K562 (cell line): ENCODE results near the gene CEP72. TPM values are rescaled to one million over a fixed set of nuclear protein-coding genes. Genes with fewer than 3 reads are reported as not detected.

ENCODE experiments used
- ATAC-seq: fragments of 200-7000 bp; cut with Tn5 transposase; 3 replicates; pipeline ENCODE4 v1.9.1; 2020; ENCODE audit warnings: moderate library complexity
- BruUV-seq: library from RNA; stranded (reverse); fragments of 400-500 nt; replicated peaks from 2 replicates; lab custom pipeline; 2021; lab: Mats Ljungman, UMichigan
- CTCF ChIA-PET: fragments of 300-600 bp; formaldehyde crosslinking; extraction: SDS; loops from one replicate; lab custom pipeline; 2021; ENCODE audit warnings: low intra/inter-chr PET ratio; lab: Yijun Ruan, JAX
- POLR2A ChIA-PET: fragments of 300-600, 350-650 bp; sonication (Branson Sonifier 250); formaldehyde crosslinking; extraction: SDS; loops from one replicate; lab custom pipeline; 2021; ENCODE audit warnings: antibody characterized with exemption, inconsistent platforms; lab: Yijun Ruan, JAX
- DNase-seq, 4 experiments: peaks; one replicate each; pipeline versions ENCODE4 v3.0.0 to v3.0.0-alpha.2; 2011 to 2018; ENCODE audit warnings: low spot score in 3 of 4, mixed read lengths in 3 of 4; ENCODE audit errors: extremely low read depth in 1 of 4
- FAIRE-seq: peaks from 2 replicates; lab custom pipeline; 2011; peaks lifted over from hg19 to GRCh38; lab: Jason Lieb, UNC
- H2AFZ ChIP-seq: 2 replicates; pipeline ENCODE4 v1.6.0; 2011; ENCODE audit warnings: low read depth, low read length, control low read depth, inconsistent platforms
- H3K27ac ChIP-seq: fragments of 200-600 bp; 3 replicates; pipeline ENCODE4 v1.8.0; 2011; ENCODE audit warnings: low read depth, mild to moderate bottlenecking, control low read depth, inconsistent platforms, low read length, moderate library complexity, mixed read lengths; ENCODE audit errors: extremely low read depth
- H3K27me3 ChIP-seq, 2 experiments: fragments of 300-600 bp in 1 of 2; 2 replicates in 1 of 2; 3 replicates in 1 of 2; pipeline versions ENCODE4 v1.6.0 to v1.8.0; 2011; ENCODE audit warnings: inconsistent platforms in 2 of 2, low read length in 2 of 2, mild to moderate bottlenecking in 1 of 2, mixed read lengths in 1 of 2, moderate library complexity in 1 of 2; ENCODE audit not compliant: control insufficient read depth in 2 of 2, insufficient read depth in 2 of 2
- H3K36me3 ChIP-seq: fragments of 300-600 bp; 3 replicates; pipeline ENCODE4 v1.8.0; 2011; ENCODE audit warnings: mild to moderate bottlenecking, low read length, inconsistent platforms; ENCODE audit not compliant: control insufficient read depth, insufficient read depth
- H3K4me1 ChIP-seq, 2 experiments: fragments of 200-600 bp in 1 of 2; replicated peaks in 1 of 2; 2 replicates in 1 of 2; 3 replicates in 1 of 2; pipeline versions ENCODE4 v1.5.1 to v1.8.0; 2011; ENCODE audit warnings: inconsistent platforms in 2 of 2, low read length in 2 of 2, mild to moderate bottlenecking in 1 of 2, mixed read lengths in 1 of 2, moderate library complexity in 1 of 2; ENCODE audit not compliant: control insufficient read depth in 2 of 2, insufficient read depth in 2 of 2
- H3K4me2 ChIP-seq: 2 replicates; pipeline ENCODE4 v1.6.1; 2011; ENCODE audit warnings: low read length, control low read depth, inconsistent platforms, mixed read lengths; ENCODE audit not compliant: insufficient read depth
- H3K4me3 ChIP-seq: fragments of 200-600 bp; sonication (generic), shearing (Covaris generic); 2 replicates; pipeline ENCODE4 v1.5.1; 2016; ENCODE audit warnings: control low read depth, inconsistent platforms
- H3K79me2 ChIP-seq: fragments of 200-600 bp; 3 replicates; pipeline ENCODE4 v1.8.0; 2011; ENCODE audit warnings: low read length, inconsistent platforms; ENCODE audit not compliant: control insufficient read depth, insufficient read depth
- H3K9ac ChIP-seq, 2 experiments: 2 replicates each; pipeline versions ENCODE4 v1.6.0 to v1.6.1; 2011; ENCODE audit warnings: low read depth in 2 of 2, low read length in 2 of 2, control low read depth in 1 of 2, inconsistent platforms in 1 of 2, mild to moderate bottlenecking in 1 of 2, mixed read lengths in 1 of 2; ENCODE audit not compliant: insufficient read depth in 1 of 2
- H3K9me1 ChIP-seq: one replicate; pipeline ENCODE4 v1.6.0; 2011; ENCODE audit warnings: inconsistent platforms, mild to moderate bottlenecking, low read length, moderate library complexity; ENCODE audit not compliant: control insufficient read depth, insufficient read depth
- H3K9me3 ChIP-seq: replicated peaks from 2 replicates; pipeline ENCODE4 v1.5.1; 2011; ENCODE audit warnings: low read depth, low read length, inconsistent platforms; ENCODE audit not compliant: control insufficient read depth, insufficient read depth
- H4K20me1 ChIP-seq: replicated peaks from 2 replicates; pipeline ENCODE4 v1.6.1; 2011; ENCODE audit warnings: low read length, inconsistent platforms, mixed read lengths; ENCODE audit not compliant: control insufficient read depth, insufficient read depth
- DACH1 ChIP-seq: fragments of 450-650 bp; IDR thresholded peaks from 2 replicates; pipeline ENCODE4 v1.6.1; 2018; ENCODE audit not compliant: partially characterized antibody
- FOXA3 ChIP-seq, 2 experiments: fragments of 450-650 bp in 1 of 2; sonication (generic) in 1 of 2; formaldehyde crosslinking; IDR thresholded peaks in 1 of 2; conservative IDR thresholded peaks in 1 of 2; 2 replicates each; pipeline versions ENCODE4 v1.4.0 to v1.8.0; 2020 to 2022; ENCODE audit warnings: mild to moderate bottlenecking in 2 of 2, missing genetic modification reagents in 1 of 2
- GMEB1 ChIP-seq: fragments of 250-450 bp; sonication (Bioruptor Pico); IDR thresholded peaks from 2 replicates; pipeline ENCODE4 v1.4.0; 2020; ENCODE audit warnings: mild to moderate bottlenecking
- HBP1 ChIP-seq: fragments of 450-650 bp; formaldehyde crosslinking; IDR thresholded peaks from 2 replicates; pipeline ENCODE4 v1.4.0; 2022; ENCODE audit warnings: missing genetic modification characterization
- HOMEZ ChIP-seq: fragments of 250-450 bp; sonication (Bioruptor Pico); IDR thresholded peaks from 2 replicates; pipeline ENCODE4 v1.4.0; 2020; ENCODE audit warnings: mild to moderate bottlenecking, moderate library complexity
- ILK ChIP-seq: fragments of 450-650 bp; IDR thresholded peaks from 2 replicates; pipeline ENCODE4 v1.6.1; 2016; ENCODE audit warnings: missing genetic modification characterization, low read depth, mild to moderate bottlenecking, missing compliant biosample characterization, moderate library complexity, borderline replicate concordance
- SIN3B ChIP-seq: fragments of 450-650 bp; IDR thresholded peaks from 2 replicates; pipeline ENCODE4 v1.6.1; 2017; ENCODE audit warnings: low read depth, mild to moderate bottlenecking, moderate library complexity
- USF2 ChIP-seq: sonication (generic); formaldehyde crosslinking; IDR thresholded peaks from 2 replicates; pipeline ENCODE4 v1.5.0; 2020; ENCODE audit warnings: missing genetic modification reagents
- WGBS: fragments of 100-300 bp; shearing (Covaris generic); methylation state at CpG from one replicate; pipeline ENCODE4 v1.1.6; 2016; ENCODE audit warnings: low coverage, mixed read lengths; ENCODE audit not compliant: insufficient coverage; ENCODE audit errors: missing lambda C conversion rate; 5-methylcytosine and 5-hydroxymethylcytosine counted together
- in situ Hi-C: fragments of 300-500 bp; cut with MboI; formaldehyde crosslinking; loops from 4 replicates; pipeline ENCODE4 v1.15.0; 2018; ENCODE audit warnings: inconsistent platforms, mixed read lengths
- intact Hi-C: fragments of 100-400 bp; cut with micrococcal nuclease; formaldehyde crosslinking; loops from 2 replicates; pipeline ENCODE4 v1.14.2; 2022
- polyA plus RNA-seq, 8 experiments: library from polyadenylated mRNA; depleted of rRNA in 4 of 8; stranded (reverse) in 5 of 8; unstranded in 3 of 8; fragments of >200 nt; fragmentation: Nextera tagmentation in 2 of 8; fragmentation: Illumina TruSeq in 1 of 8; extraction: Ambion mirVana in 2 of 8; extraction: Trizol in 1 of 8; gene quantifications; 2 replicates each; pipeline versions ENCODE4 v1.2.1 to v1.2.3, GENCODE V29; 2011 to 2014; ENCODE audit warnings: inconsistent platforms in 1 of 8, missing spikeins in 1 of 8
- total RNA-seq, 7 experiments: library from RNA; depleted of rRNA in 6 of 7; stranded (reverse); fragments of >200 nt in 6 of 7; fragmentation: Illumina TruSeq in 2 of 7; extraction: Trizol in 2 of 7; gene quantifications; 2 replicates each; pipeline versions ENCODE4 v1.2.1 to v1.2.3, GENCODE V29; 2011 to 2021; ENCODE audit warnings: low replicate concordance in 1 of 7

Gene CEP72
- total and polyA plus RNA-seq, 9 of the 15 experiments (the other 6 are each of a cell fraction or from before 2014, with no cell fraction given), result 0.89 to 38.1 (median 14.2) TPM

DNA sequence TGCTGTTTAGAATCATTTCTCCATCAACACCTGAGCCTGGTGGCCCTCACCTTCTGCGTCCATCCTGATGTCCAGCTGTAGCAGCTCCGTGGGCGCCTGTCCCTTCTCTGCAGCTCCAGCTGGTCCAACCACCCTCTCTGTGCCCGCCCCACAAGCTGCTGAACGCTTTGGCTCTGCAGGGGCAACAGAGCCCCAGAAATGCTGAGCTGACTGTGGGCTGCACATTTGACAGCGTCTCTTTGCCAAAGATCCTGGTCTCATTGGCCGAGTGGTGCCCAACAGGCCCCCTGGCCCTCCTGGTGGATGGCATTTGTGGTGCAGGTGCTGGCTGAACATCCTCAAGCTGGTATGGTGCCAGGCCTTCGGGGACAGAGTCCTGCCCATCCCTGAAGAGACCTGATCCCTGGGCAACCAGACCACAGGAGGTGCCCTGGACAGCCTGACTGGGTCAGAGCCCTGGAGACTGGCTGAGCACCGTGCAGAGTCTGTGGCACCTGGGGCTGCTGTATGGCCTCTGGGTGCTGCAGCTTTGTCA lies 25.3 kb upstream of the CEP72 start:
- H3K4me2 ChIP-seq, result no peak overlapping the region
- CTCF ChIA-PET, result no interaction called here
- H4K20me1 ChIP-seq, result no peaks in the 10 kb centered on the region; the same call in 1 of the 2 replicates
- H3K4me1 ChIP-seq, result no peaks in the 10 kb centered on the region
- no peak overlapping the region for H3K27ac ChIP-seq
- in situ Hi-C loops (no loop called here), intact Hi-C loops (no loop called here)
- no peak overlapping the region for H3K4me3 ChIP-seq
- no TSS peak for BruUV-seq
- WGBS, result 0% methylated on average over 9 of the region's 9 CpGs
- POLR2A ChIA-PET, result interaction anchor here (0.7 kb wide), 1 partner anchor 92 kb away, joined by 3 read pairs; no protein-coding TSS in a partner anchor
- H2AFZ ChIP-seq, result no peak overlapping the region
- no peaks in the 10 kb centered on the region for H3K9me1 ChIP-seq
- H3K36me3 ChIP-seq, result no peaks in the 10 kb centered on the region
- peak overlapping the region in 1 of 2 experiments; percentile 13; a peak in 1 of 4 replicates for H3K9ac ChIP-seq
- no peaks in the 10 kb centered on the region for H3K79me2 ChIP-seq
- H3K27me3 ChIP-seq, result peaks cover 13 to 50% of the 10 kb centered on the region in 2 experiments; a peak in 4 of 5 replicates
- no peaks in the 10 kb centered on the region for H3K9me3 ChIP-seq
- no peak for ATAC-seq
- DNase-seq, result no peak
- no peak for FAIRE-seq
- TF ChIP-seq USF2 (CRISPR knock-in tag), result no peak
- TF ChIP-seq ILK (tag), result no peak

DNA sequence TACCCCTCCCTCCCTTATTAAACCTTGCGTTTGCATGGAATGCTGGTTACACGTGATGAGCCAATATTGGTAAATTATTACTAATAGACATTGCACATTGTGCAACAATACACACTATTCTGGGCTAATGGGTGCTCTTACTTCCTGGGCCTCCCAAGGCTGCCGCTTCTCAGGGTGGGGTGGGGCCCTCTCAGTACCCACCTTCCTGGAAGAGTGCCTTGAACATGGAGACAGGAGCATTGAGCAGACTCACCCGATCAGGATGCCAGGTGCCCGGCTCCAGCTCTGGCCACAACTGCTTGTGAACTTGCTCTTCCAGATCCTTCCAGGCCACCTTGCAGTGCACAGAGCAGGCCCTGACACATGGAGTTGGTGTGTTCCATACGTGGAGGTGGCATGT lies 24.7 kb upstream of the CEP72 start:
- H3K27ac ChIP-seq, result no peak overlapping the region
- DNase-seq (no peak), ATAC-seq (no peak), FAIRE-seq (no peak)
- H3K9ac ChIP-seq, result no peak overlapping the region
- no peak overlapping the region for H2AFZ ChIP-seq
- in situ Hi-C loops, result no loop called here
- no peaks in the 10 kb centered on the region; a peak in 1 of 5 replicates for H3K4me1 ChIP-seq
- no peaks in the 10 kb centered on the region for H3K9me1 ChIP-seq
- under 1% methylated on average over 6 of the region's 6 CpGs for WGBS
- H3K79me2 ChIP-seq, result no peaks in the 10 kb centered on the region
- intact Hi-C loops, result no loop called here
- H4K20me1 ChIP-seq, result no peaks in the 10 kb centered on the region; the same call in 1 of the 2 replicates
- no peaks in the 10 kb centered on the region for H3K9me3 ChIP-seq
- no peaks in the 10 kb centered on the region for H3K36me3 ChIP-seq
- no peak overlapping the region for H3K4me3 ChIP-seq
- BruUV-seq, result no TSS peak
- CTCF ChIA-PET, result no interaction called here
- H3K4me2 ChIP-seq, result no peak overlapping the region
- H3K27me3 ChIP-seq, result peaks cover 8 to 50% of the 10 kb centered on the region in 2 experiments; a peak in 4 of 5 replicates
- POLR2A ChIA-PET, result no interaction called here
- TF ChIP-seq HBP1 (no peak), GMEB1 (no peak), FOXA3 (CRISPR knock-in tag; conservative IDR thresholded peaks at IDR 0.05 in 1 of 2, IDR thresholded peaks at IDR 0.05 in 1 of 2) (no peak), SIN3B (no peak), DACH1 (no peak), HOMEZ (CRISPR knock-in tag) (no peak)
